HG03175 (cell line): ENCODE results near the gene NMUR1.
A peak's percentile ranks its signal among the peaks of the same experiment; 100 is the strongest.
"Not testable (repeated sequence)": the region's sequence is repeated elsewhere in the genome, so short reads cannot be mapped to it uniquely, and the experiment has no call there.

Source experiments
- ATAC-seq: cut with Tn5 transposase; IDR thresholded peaks from one replicate; pipeline ENCODE4 v1.9.1; 2021; ENCODE audit warnings: mild to moderate bottlenecking, moderate library complexity; ENCODE audit not compliant: unreplicated experiment

The NMUR1 gene

DNA sequence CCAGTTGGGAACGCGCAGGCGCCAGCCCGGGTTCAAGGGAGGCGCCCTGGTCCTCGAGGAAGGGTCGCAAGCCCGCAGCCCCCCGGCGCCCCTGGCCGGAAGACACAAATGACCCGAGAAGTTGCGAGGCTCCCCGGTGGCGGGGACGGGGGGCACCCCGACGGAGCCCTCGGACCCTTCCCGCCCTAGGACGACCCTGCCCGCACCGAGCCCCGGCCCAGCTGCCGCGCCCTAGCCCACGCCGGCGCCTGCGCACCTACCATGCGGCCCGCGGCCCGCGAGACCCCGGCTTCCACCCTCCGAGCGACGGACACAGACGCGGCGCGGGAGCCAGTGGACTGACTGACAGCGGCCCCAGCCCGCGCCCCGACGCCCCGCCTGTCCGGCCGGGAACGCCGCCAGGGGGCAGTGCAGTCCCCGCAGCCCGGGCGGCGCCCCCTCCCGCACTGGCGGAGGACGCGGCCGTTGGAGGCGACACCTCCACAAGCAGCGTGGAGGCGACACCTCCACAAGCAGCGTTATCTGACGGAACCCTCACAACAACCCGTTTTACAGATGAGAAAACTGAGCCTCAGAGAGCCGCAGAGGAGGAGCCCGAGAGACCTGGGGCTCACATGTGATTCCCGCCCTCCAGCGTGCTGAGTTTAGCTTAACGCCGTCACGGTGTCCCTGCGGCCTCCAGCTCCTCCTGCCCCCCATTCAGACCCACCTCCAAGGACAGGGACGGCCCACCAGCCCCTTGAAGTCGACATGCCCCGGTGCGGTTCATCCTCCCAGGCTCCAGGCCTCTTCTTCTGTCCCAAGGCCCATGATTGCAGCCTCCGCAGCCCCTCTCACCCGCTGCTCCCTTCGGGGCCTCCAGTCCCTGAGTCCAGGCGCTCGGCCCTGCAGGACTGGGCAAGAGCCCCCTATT, at the start of gene NMUR1:
NMUR1 (minus strand) TSS at position 347 of the 913 bp plus-strand sequence; CDS start at position 263, 84 bp downstream.
- peak; percentile 74 for ATAC-seq

- no peak for ATAC-seq
Observed at GRCh38 chr2:231579560-231579959, 49.3 kb upstream of the NMUR1 start.

DNA sequence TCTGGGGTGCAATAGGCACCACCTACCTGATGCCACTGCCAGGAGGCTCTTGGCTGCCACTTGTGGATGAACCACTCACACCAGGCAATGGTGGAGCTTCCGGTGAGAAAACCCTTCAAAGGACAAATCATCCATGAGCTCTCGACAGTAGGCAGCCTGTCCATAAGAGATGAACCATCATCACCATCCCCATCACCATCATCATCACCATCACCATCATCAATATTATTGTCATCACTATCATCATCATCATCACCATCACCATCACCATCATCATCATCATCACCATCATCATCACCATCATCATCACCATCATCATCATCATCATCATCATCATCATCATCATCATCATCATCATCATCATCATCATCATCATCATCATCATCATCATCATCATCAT, 48.4 kb upstream of the NMUR1 start:
- ATAC-seq = not testable (repeated sequence)

DNA sequence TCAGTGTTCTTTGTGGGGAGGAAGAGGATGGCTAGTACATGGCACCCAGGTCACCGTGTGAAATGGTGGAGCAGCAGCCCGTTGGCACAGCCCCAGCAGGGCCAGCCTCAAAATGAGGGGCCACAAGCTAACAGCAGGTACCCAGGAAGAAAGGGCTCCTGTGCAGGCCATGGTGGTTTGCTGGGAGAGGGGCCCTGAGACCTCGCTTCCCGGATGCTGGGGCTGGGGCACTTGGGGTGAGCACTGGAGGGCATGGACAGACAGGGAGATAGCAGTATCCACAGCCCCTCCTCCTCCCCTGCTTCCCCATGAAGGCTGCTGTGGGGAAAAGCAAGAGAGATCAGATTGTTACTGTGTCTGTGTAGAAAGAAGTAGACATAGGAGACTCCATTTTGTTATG, 46.2 kb upstream of the NMUR1 start:
- ATAC-seq = no peak

GRCh38 chr2:231575612-231576256, 45.5 kb upstream of the NMUR1 start:
- ATAC-seq = no peak

DNA sequence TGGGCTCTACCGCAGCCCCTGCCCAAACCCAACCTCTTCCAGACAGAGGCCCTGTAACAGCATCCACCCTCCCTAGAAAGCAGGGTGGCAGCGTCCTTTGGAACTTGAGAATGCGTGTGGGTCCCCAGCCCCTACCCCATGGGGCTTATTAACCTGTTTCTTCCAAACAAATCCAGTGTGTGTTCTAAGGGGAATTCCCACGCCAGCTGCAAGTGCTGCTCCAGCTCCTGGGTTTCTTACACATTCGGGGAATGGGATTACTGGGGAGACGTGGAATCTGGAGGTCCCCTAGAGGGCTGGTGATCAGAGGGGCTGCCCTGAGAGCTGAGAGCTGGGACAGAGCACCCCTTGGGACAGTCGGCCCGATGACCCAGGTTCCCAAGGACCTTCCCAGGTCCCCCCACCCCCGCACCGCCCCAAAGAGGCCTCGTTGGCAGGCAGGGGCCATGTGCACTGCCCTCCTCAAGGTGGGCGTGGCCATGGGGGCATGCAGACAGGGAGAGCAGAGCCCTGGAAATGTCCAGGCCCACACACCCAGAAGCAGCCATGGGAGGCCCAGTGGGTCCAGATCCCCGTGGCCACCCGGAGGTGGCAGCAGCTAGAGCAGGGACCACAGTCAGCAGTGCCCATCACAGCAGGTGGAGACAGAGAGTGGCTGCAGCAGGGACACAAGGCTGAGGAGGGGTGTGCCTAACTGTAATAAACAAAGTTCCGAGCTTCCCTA, 43.6 kb upstream of the NMUR1 start:
- ATAC-seq = no peak

GRCh38 chr2:231573096-231573495, 42.9 kb upstream of the NMUR1 start:
- no peak for ATAC-seq

DNA sequence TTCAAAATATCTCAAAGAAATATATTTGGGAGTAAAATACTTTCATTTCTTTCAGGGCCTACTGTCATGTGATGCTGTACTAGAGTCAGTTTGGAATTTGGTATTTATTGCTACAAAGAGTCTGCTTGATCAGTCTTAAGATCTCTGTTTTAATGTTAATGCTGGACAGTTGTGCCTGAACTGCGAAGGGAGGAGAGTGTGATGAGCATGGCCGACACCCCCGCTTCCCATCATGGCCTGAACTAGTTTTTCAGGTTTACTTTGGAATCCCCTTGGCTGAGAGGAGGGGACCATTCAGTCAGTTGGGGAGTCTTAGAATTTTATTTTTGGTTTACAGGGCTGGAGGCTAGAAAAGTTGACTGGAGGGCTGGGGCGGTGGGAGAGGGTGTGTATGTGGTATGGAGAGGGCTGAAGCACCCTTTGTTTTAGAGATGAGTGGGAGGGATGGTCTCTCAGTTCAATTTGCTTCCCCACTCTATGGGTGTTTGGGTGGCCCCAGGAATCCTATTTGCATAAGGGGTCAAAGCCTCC, 41.5 kb upstream of the NMUR1 start:
- no peak for ATAC-seq

- ATAC-seq = not testable (repeated sequence)
Observed at GRCh38 chr2:231570915-231571314, 40.7 kb upstream of the NMUR1 start.

- no peak for ATAC-seq
Observed at GRCh38 chr2:231568785-231569435, 38.7 kb upstream of the NMUR1 start.

GRCh38 chr2:231568098-231568784, 38.0 kb upstream of the NMUR1 start:
- ATAC-seq = no peak

DNA sequence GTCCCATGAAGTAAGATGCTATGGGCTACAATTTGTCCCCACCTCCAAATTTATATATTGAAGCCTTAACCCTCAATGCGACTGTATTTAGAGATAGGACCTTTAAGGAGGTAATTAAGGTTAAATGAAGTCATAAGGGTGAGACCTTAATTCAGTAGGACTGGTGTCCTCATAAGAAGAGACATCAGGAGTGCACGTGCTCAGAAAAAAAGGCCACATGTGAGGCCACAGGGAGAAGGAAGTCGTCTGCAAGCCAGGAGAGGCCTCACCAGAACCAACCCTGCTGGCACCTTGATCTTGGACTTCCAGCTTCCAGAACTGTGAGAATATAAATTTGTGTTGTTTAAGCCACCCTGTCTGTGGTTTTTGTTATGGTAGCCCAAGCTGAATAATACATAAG, 36.9 kb upstream of the NMUR1 start:
- no peak for ATAC-seq

DNA sequence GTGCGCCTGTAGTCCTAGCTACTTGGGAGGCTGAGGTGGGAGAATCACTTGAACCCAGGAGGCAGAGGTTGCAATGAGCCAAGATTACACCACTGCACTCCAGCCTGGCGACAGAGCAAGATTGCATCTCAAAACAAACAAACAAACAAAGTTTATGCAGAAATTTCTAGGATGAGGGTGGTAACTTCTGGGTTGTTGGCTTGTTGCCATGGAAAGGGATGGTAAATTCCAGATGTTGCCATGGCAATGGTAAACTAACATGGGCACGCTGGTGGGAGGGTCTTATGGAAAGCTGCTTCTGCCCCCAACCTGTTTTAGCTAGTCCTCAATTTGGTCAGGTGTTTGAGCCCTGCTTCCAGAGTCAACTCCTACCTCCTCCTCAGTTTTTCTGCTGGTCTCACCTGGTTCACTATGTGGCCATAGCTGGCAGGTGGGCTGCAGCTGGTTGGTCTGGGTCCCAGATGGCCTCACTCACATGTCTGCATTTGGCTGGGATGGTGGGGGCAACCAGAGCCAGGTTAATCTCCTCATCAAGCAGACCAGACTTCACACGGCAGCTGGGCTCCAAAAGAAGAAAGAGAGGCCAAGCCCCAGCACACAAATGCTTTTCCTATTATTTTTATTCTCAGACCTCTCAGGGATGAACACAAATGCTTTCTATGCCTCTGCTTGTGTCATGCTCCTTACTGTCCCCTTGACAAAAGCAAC, 35.8 kb upstream of the NMUR1 start:
- no peak for ATAC-seq

- no peak for ATAC-seq
Observed at GRCh38 chr2:231563378-231563961, 33.2 kb upstream of the NMUR1 start.

- peak; percentile 78 for ATAC-seq
Observed at GRCh38 chr2:231557571-231558217, 27.4 kb upstream of the NMUR1 start.

GRCh38 chr2:231556981-231557380, 26.7 kb upstream of the NMUR1 start:
- ATAC-seq = no peak

- not testable (repeated sequence) for ATAC-seq
Observed at GRCh38 chr2:231556496-231556895, 26.3 kb upstream of the NMUR1 start.

DNA sequence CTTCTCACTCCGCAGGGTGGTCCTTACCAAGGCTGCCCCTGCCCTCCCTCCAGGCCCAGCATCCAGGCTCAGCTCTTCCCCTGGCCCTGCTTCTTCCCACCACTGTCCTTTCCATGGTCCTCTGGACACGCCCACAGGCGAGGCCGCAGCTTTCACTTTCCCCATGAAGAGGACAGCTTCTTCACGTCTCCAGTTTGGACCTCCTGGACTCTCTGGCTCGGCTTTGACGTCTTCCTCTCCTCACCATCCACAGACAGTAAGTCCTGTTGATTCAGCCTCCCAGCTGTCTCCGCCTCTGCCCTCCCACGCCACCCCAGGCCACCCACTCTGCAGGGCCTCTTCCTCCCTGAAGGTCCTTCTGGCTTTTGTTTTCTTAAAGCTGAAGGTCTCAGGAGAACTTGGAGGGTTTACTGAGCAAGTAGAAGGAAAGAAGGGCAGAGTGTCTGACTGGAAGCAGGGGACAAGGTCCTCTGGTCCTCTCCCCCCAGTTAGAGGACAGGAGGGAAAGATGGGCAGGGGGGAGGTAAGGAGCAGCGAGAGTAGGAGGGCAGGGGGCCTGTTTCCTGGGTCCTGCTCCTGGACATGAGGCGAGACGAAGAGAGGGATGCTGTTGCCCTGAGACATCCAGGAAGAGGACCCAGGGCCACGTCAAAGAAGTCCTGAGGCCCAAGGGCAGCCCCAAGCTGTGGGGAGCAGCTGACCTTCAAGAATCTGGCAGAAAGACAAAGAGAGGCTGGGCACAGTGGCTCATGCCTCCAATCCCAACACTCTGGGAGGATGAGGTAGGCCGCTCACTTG, 24.7 kb upstream of the NMUR1 start:
- no peak for ATAC-seq
